Stimulated activated CD8-positive, alpha-beta memory T cell treated with anti-CD3 and anti-CD28 coated beads, Interleukin-2, amount 100 ng/mL, for 1 hour (primary cell): ENCODE measurements around the gene MOB3C.
"Not testable (repeated sequence)": the region's sequence is repeated elsewhere in the genome, so short reads cannot be mapped to it uniquely, and the experiment has no call there.

Experiments
- DNase-seq, 2 donors: peaks; one replicate each; pipeline ENCODE4 v3.0.0-alpha.2; 2020; ENCODE audit warnings: low read depth in 2 of 2

MOB3C gene

GRCh38 chr1:46616277-46617107 lies at the start of gene MOB3C:
TSS of gene MOB3C (minus strand) at chr1:46616811. CDS start at chr1:46613321, 3,490 bp downstream.
- DNase-seq, result peak in 1 of 2 donors; percentile 51

- DNase-seq, result no peak
These were observed 49.4 kb upstream of the MOB3C start for GRCh38 chr1:46665983-46666382.

DNA sequence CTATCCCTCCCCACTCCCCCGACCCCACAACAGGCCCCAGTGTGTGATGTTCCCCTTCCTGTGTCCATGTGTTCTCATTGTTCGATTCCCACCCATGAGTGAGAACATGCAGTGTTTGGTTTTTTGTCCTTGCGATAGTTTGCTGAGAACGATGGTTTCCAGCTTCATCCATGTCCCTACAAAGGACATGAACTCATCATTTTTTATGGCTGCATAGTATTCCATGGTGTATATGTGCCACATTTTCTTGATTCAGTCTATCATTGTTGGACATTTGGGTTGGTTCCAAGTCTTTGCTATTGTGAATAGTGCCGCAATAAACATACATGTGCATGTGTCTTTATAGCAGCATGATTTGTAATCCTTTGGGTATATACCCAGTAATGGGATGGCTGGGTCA lies 46.3 kb upstream of the MOB3C start:
- not testable (repeated sequence) for DNase-seq

DNA sequence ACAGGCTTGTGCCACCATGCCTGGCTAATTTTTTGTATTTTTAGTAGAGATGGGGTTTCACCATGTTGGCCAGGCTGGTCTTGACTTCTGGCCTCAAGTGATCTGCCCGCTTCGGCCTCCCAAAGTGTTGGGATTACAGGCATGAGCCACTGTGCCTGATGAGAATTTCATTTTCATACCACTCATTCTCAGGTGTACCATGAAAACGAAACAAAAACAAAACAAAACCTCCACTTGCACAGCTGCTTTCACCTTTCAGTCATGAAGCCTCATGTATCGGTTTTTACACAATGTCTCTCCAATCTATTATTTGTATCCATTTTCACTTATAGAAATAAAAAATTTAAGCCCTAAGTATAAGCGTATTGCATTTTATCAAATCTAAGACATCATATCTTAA lies 43.5 kb upstream of the MOB3C start:
- not testable (repeated sequence) for DNase-seq

- DNase-seq, result no peak
These were observed 42.8 kb upstream of the MOB3C start for GRCh38 chr1:46659307-46659870.

GRCh38 chr1:46657775-46658174 lies 41.2 kb upstream of the MOB3C start:
- no peak for DNase-seq

GRCh38 chr1:46656643-46657042 lies 40.0 kb upstream of the MOB3C start:
- DNase-seq, result no peak

- no peak for DNase-seq
These were observed 39.2 kb upstream of the MOB3C start for GRCh38 chr1:46655848-46656247.

GRCh38 chr1:46654698-46655097 lies 38.1 kb upstream of the MOB3C start:
- DNase-seq, result not testable (repeated sequence)

DNA sequence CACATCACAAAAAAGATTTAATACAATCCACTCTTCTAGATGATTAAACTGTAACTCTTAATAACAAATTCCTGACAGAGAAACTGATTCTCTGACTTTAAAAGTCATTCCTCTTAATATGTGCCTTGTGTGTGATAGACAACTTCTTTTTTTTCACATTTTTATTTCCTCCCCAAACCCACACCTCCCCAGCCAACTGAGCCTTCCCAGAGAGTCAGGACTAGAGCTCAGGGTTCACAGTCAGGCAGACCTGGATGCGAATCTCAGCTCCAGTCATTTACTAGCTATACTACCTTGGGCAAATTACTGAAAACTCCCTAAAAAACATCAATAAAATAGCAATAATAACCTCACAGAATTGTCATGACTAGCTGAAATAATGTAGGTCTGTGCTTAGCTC lies 37.4 kb upstream of the MOB3C start:
- no peak for DNase-seq

GRCh38 chr1:46653405-46653958 lies 36.9 kb upstream of the MOB3C start:
- no peak for DNase-seq

DNA sequence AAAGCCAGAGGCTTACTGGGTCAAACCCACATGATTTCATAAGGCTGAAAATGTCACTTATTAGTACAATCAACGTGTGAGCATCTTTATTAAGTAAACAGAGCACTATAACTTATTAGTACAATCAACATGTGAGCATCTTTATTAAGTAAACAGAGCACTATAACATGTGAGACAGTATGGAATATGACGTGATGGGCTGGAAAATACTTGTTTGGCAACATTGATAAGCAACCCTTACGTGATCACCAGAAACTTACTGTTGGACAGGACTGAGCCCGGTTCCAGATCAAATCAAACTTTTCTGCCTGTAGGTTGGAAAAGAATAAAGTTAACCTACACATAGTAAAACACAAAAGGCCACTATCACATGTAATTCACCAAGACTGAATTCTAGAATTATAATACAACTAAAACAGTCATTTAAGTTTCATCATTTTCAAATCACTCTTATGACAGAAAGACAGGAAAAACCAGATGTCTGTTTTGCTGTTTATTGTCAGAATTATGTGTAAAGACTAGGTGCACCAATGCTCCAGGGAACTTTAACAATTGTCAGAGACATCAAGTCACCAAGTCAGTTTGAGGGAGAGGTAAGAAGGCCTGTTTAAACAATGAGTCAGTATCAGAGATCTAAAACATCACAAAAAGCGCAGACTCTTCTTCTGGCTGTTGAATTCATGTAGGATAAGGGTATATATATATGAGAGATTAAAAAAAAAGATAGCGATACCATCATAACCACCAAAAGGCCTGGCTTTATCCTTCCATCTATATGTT lies 35.9 kb upstream of the MOB3C start:
- DNase-seq, result no peak

- DNase-seq, result not testable (repeated sequence)
These were observed 34.5 kb upstream of the MOB3C start for GRCh38 chr1:46651152-46651551.

- no peak for DNase-seq
These were observed 33.9 kb upstream of the MOB3C start for GRCh38 chr1:46650491-46650890.

DNA sequence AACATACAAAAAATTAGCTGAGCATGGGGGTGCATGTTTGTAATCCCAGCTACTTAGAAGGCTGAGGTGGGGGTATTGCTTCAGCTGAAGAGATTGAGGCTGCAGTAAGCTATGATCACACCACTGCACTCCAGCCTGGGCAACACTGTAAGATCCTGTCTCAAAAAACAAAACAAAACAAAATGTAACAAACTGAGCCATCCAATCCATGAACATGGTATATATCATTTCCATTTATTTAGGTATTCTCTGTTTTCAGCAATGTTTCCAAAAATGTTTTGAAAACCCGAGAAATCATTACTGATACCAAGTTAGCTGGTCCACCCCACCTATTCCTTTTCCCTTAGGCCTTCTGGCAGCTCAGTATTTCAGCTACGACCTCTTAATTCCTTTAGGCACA lies 33.2 kb upstream of the MOB3C start:
- DNase-seq, result no peak

- no peak for DNase-seq
These were observed 31.0 kb upstream of the MOB3C start for GRCh38 chr1:46647611-46648010.

DNA sequence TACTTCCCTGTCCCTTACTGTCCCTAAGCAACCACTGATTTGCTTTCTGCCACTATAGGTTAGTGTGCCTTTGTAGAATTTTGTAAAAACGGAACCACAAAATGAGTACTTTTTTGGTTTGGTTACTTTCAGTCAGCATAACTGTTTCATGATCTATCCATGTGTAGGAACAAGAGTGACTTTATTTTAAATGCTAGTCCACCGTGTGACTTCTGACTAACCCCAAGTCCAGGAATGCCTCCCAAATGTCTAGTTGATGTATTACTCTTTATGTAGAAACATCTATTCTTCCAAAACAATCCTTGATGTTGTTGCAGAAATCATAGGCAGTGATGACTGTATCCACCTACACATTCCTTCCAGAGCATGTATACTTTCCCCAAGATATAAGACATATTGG lies 30.2 kb upstream of the MOB3C start:
- DNase-seq, result no peak

DNA sequence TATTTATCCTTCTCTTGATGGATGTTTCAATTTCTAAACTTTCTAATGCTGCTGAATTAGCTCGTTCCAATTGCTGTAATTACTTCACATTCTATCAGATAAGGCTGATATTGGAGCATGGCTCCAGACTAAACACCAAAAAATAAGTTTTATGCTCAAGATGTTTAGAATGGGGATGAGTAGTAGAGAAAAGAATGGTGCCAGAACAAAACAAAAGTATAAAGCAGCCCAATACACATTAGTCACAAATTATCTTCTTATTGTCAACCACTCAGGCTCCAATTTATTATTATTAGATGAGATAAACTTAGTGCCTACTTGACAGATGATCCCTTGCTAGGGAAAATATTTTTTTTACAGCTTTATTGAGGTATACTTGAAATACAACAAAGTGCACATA lies 29.7 kb upstream of the MOB3C start:
- DNase-seq, result no peak

DNA sequence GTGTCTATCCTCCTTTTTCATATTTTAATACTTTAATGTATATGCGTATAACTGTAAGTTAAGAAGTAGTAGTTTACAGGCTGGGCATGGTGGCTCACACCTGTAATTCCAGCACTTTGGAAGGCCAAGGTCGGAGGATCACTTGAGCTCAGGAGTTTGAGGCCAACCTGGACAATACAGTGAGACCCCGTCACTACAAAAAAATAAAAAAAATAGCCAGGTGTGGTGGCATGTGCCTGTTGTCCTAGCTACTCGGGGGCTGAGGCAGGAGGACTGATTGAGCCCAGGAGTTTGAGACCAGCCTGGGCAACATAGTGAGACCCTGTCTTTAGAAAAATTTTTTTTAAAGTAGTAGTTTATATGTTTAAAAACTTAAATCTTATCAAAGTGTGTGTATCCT lies 29.2 kb upstream of the MOB3C start:
- DNase-seq, result no peak

- no peak for DNase-seq
These were observed 26.8 kb upstream of the MOB3C start for GRCh38 chr1:46643368-46643775.

DNA sequence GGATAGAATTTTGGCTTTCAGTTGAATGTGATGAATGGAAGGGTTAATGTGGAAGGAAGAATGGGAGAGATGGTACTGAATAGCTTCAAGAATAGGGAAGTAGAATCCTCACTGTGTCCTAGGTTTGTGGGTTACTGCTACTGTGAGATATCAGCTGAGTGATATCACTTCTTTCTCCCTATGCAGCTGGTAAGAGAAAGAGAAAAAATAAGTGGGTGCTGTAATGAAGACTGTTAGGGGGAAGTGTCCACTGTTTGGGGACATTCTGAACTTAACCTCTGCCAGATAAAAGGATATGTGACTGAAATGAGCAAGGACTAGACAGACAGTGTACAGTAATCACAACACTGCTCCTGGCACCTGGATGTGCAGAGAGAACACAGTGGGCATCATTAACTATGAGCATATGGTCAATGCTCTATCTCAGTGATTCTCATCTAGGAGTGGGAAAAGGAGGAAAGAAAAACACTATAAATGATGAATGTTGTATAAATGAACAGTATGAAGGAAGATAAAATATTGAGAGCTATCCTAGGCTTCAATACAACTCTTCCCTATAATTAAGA lies 25.6 kb upstream of the MOB3C start:
- no peak for DNase-seq

- no peak for DNase-seq
These were observed 22.9 kb upstream of the MOB3C start for GRCh38 chr1:46639547-46639946.
